NOMO-1 treated with DMSO at 0.1 percent for 48 hours (cell line): ENCODE data around the gene PORCN.
"Not testable (repeated sequence)": the region's sequence is repeated elsewhere in the genome, so short reads cannot be mapped to it uniquely, and the experiment has no call there.

Source experiments
- DNase-seq: peaks from one replicate; lab custom pipeline; 2025; ENCODE audit not compliant: unreplicated experiment; lab: John Stamatoyannopoulos, UW

PORCN gene

DNA sequence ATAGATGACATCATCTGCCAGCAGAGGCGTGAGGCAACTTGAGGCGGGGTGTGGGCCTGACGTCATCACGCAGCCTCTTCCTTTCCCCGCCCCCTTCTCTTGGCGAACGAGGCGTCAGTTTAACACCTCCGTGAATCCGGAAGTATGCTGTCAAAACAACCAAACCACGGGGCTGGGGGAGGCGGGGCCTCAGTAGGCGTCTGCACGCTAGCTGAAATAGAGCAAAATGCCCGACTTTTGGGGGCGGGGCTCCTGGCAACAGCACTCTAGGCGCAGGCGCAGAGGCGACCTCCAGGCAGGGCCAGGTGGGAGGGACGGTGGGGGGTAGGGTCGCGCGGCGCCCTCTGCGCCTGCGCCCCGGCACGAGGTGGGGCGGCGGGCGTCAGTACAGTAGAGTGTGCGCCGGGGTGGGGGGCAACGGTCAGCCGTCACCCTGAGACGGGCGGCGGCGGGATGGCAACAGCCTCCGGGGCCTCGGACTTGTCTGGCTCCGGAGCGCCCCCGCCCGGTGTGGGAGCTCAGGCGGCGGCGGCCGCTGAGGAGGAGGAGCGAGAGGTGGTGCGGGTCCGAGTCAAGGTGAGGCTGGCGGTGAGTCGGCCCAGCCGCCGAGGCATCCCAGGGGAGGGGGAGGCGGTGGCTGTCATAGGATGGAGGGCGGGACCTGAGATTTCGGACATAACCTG is 30.7 kb downstream of the PORCN start, which contains the start of gene TBC1D25:
Gene TBC1D25 (plus strand): TSS at position 370 of the 683 bp plus-strand sequence. CDS start 84 bp downstream, at position 454.
- peak; percentile 92 for DNase-seq

- DNase-seq, result peak; percentile 28
Measured at GRCh38 chrX:48540028-48540375, 31.2 kb downstream of the PORCN start.

DNA sequence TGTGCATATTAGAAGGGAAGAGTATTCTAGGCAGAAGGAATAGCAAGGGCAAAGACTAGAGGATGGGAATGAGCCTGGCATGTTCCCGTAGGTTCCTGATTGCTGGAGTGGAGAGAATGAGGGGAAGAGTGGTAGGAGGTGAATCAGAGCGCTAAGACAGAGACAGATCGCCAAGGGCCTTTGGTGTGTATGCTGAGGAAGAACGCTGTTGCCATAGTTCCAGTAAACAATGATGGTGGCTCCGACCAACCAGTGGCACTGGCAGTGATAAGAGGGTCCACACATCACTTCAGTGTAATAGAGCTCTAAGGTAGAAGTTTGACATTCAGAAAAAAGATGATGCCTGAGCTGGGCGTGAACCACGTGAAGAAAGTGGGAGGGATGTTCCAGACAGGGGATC is 31.7 kb downstream of the PORCN start:
- no peak for DNase-seq

- DNase-seq, result no peak
Measured at GRCh38 chrX:48541140-48541814, 32.5 kb downstream of the PORCN start.

GRCh38 chrX:48548871-48549270 is 40.1 kb downstream of the PORCN start:
- DNase-seq, result no peak

GRCh38 chrX:48555731-48556325 is 47.0 kb downstream of the PORCN start:
- DNase-seq, result not testable (repeated sequence)

DNA sequence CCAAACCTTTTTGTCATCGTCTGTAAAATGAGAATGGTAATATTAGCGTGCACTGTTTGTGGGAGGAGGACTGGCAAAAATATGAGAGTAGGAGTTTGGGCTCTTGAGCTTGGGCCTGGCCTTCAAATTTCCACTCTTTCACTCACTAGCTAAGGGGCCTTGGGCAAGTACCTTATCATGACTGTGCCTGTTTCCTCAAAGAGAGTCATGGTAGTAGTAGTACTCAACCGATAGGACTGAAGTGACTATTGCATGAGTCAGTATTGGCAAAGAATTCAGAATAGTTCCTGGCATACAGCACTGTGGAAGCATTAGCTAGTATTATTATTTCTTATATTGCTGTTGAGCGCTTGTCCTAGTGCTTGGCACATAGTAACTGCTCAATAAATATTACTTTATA is 49.5 kb downstream of the PORCN start:
- DNase-seq, result no peak

- no peak for DNase-seq
Measured at GRCh38 chrX:48559636-48560035, 50.8 kb downstream of the PORCN start.

DNA sequence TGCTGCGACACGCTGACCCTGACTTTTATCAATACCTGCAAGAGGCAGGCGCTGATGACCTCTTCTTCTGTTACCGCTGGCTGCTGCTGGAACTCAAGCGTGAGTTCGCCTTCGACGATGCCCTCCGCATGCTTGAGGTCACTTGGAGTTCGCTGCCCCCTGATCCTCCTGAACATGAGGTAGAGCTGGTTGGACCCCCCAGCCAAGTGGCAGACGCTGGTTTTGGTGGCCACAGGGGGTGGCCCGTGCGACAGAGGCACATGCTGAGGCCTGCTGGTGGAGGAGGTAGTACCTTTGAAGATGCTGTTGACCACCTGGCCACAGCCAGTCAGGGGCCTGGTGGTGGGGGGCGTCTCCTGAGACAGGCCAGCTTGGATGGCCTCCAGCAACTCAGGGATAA is 51.3 kb downstream of the PORCN start:
- DNase-seq, result no peak

GRCh38 chrX:48560681-48561080 is 51.9 kb downstream of the PORCN start:
- DNase-seq, result no peak

GRCh38 chrX:48569958-48570357 is 61.2 kb downstream of the PORCN start:
- peak; percentile 21 for DNase-seq
